WTC11 (cell line): Measurements from ENCODE around the gene ZNF521. TPM values are rescaled to one million over a fixed set of nuclear protein-coding genes. Genes with fewer than 3 reads are reported as not detected.

ENCODE experiments used
- ATAC-seq: fragments of 200-7000 bp; cut with Tn5 transposase; 2 replicates; pipeline ENCODE4 v1.10.0; 2021; ENCODE audit warnings: mild to moderate bottlenecking, moderate library complexity
- CTCF ChIA-PET: fragments of 300-600 bp; sonication (Branson Sonifier 250); formaldehyde crosslinking; loops from one replicate; lab custom pipeline; 2021; ENCODE audit warnings: antibody characterized with exemption; lab: Charles Lee
- POLR2A ChIA-PET: fragments of 350-600 bp; sonication (Branson Sonifier 250); formaldehyde crosslinking; loops from one replicate; lab custom pipeline; 2021; ENCODE audit warnings: antibody characterized with exemption; lab: Charles Lee
- DNase-seq: peaks from one replicate; pipeline ENCODE4 v3.0.0; 2021; ENCODE audit warnings: low spot score
- H3K27ac Mint-ChIP-seq: 2 replicates; pipeline ENCODE4 v1.8.0; 2021; ENCODE audit warnings: mixed read lengths
- H3K27me3 Mint-ChIP-seq: 2 replicates; pipeline ENCODE4 v1.8.0; 2021; ENCODE audit warnings: low read depth, mild to moderate bottlenecking, moderate library complexity, mixed read lengths
- H3K36me3 Mint-ChIP-seq: 2 replicates; pipeline ENCODE4 v1.8.0; 2021; ENCODE audit warnings: mixed read lengths
- H3K4me1 Mint-ChIP-seq: 2 replicates; pipeline ENCODE4 v1.8.0; 2022; ENCODE audit warnings: mixed read lengths
- H3K4me3 Mint-ChIP-seq: 2 replicates; pipeline ENCODE4 v1.8.0; 2021; ENCODE audit warnings: mild to moderate bottlenecking, moderate library complexity, mixed read lengths
- H3K9me3 Mint-ChIP-seq: 2 replicates; pipeline ENCODE4 v1.8.0; 2021; ENCODE audit warnings: mixed read lengths
- ATF1 ChIP-seq: sonication (generic); formaldehyde crosslinking; IDR thresholded peaks from 2 replicates; pipeline ENCODE4 v1.8.1; 2023; ENCODE audit warnings: mild to moderate bottlenecking, moderate library complexity, missing genetic modification reagents
- CREB1 ChIP-seq: sonication (generic); formaldehyde crosslinking; IDR thresholded peaks from 2 replicates; pipeline ENCODE4 v1.8.0; 2023; ENCODE audit warnings: mild to moderate bottlenecking, missing genetic modification reagents
- FOXP1 ChIP-seq: sonication (generic); formaldehyde crosslinking; IDR thresholded peaks from 2 replicates; pipeline ENCODE4 v1.8.0; 2022; ENCODE audit warnings: missing genetic modification reagents, mild to moderate bottlenecking, moderate library complexity, borderline replicate concordance
- GRHL2 ChIP-seq: fragments of 250-450 bp; sonication (Bioruptor Pico); IDR thresholded peaks from 2 replicates; pipeline ENCODE4 v1.8.0; 2022; ENCODE audit warnings: mild to moderate bottlenecking, moderate library complexity; ENCODE audit not compliant: insufficient replicate concordance, severe bottlenecking
- IRF2 ChIP-seq: sonication (generic); formaldehyde crosslinking; IDR thresholded peaks from 2 replicates; pipeline ENCODE4 v1.8.0; 2022; ENCODE audit warnings: low read depth, missing genetic modification reagents, borderline replicate concordance
- MYBL2 ChIP-seq: sonication (generic); formaldehyde crosslinking; IDR thresholded peaks from 2 replicates; pipeline ENCODE4 v1.8.1; 2023; ENCODE audit warnings: mild to moderate bottlenecking, moderate library complexity, missing genetic modification reagents
- NFATC4 ChIP-seq: fragments of 250-450 bp; sonication (Bioruptor Pico); IDR thresholded peaks from 2 replicates; pipeline ENCODE4 v1.9.0; 2021; ENCODE audit warnings: mild to moderate bottlenecking
- NFYB ChIP-seq: sonication (generic); formaldehyde crosslinking; conservative IDR thresholded peaks from 2 replicates; pipeline ENCODE4 v1.8.0; 2022; ENCODE audit warnings: low read depth, missing genetic modification reagents
- NR3C1 ChIP-seq: sonication (generic); formaldehyde crosslinking; conservative IDR thresholded peaks from 2 replicates; pipeline ENCODE4 v1.8.1; 2023; ENCODE audit warnings: low read depth, mild to moderate bottlenecking, missing genetic modification reagents
- RELA ChIP-seq: sonication (generic); formaldehyde crosslinking; IDR thresholded peaks from 2 replicates; pipeline ENCODE4 v1.8.1; 2022; ENCODE audit warnings: missing genetic modification reagents, mild to moderate bottlenecking, borderline replicate concordance
- SMAD4 ChIP-seq: sonication (generic); formaldehyde crosslinking; IDR thresholded peaks from 2 replicates; pipeline ENCODE4 v1.8.0; 2022; ENCODE audit warnings: mild to moderate bottlenecking, missing genetic modification reagents
- ZNF121 ChIP-seq: sonication (generic); formaldehyde crosslinking; IDR thresholded peaks from 2 replicates; pipeline ENCODE4 v1.8.0; 2023; ENCODE audit warnings: missing genetic modification reagents
- ZNF232 ChIP-seq: sonication (generic); formaldehyde crosslinking; IDR thresholded peaks from 2 replicates; pipeline ENCODE4 v1.8.0; 2022; ENCODE audit warnings: mild to moderate bottlenecking, missing genetic modification reagents
- ZNF317 ChIP-seq: sonication (generic); formaldehyde crosslinking; IDR thresholded peaks from 2 replicates; pipeline ENCODE4 v1.8.1; 2023; ENCODE audit warnings: low read depth, mild to moderate bottlenecking, moderate library complexity, missing genetic modification reagents, borderline replicate concordance
- ZNF671 ChIP-seq: fragments of 250-450 bp; sonication (Bioruptor Pico); IDR thresholded peaks from 2 replicates; pipeline ENCODE4 v1.8.0; 2021; ENCODE audit warnings: mild to moderate bottlenecking
- total RNA-seq: library from RNA; stranded (reverse); gene quantifications from 3 replicates; pipeline ENCODE4 v1.2.3, GENCODE V29; 2021
- TF ChIP-seq, protein P1 (sequence below): fragments of 250-450 bp; sonication (Bioruptor Pico); IDR thresholded peaks from 2 replicates; pipeline ENCODE4 v2.1.2; 2022; ENCODE audit warnings: mild to moderate bottlenecking, moderate library complexity
- TF ChIP-seq, protein P2 (sequence below): fragments of 200-600 bp; IDR thresholded peaks from 2 replicates; pipeline ENCODE4 v1.8.0; 2022; ENCODE audit warnings: antibody characterized with exemption
- TF ChIP-seq, protein P3 (sequence below): fragments of 250-450 bp; sonication (Bioruptor Pico); IDR thresholded peaks from 2 replicates; pipeline ENCODE4 v1.9.0; 2021; ENCODE audit warnings: moderate library complexity, mild to moderate bottlenecking, inconsistent platforms, borderline replicate concordance

The ZNF521 gene
- total RNA-seq, 1 experiment from 2014 or later, result 15.3 TPM

DNA sequence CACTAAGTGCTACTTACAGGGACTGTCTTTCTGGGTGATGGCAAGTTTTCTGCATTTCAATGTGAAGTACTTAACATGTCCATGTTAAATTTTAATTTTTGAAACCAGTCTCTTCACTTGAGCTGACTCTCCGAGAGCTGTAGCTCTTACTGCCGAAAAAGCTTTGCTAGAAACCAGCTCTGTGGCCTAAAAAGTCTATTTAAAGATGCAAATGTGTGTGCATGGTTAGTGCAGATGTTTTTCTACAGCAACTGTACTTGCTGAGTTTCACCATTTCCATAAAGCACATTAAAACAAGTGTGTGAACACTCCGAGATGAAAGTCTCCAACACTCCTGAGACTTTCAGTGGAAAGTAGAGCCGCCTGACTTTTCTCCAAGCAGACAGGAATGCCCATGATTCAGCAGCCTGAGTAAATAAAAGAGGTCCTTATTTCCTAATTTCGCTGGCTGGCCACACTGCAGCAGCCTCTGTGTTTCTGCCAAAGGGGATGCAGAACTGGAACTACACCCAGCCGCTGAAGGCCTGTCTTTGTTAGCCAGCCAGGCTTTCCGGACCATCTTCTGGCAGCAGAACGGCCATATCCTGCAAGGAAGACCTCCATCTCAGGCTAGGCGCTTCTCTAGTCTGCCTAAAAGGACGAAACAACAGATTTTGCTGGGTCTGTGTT is 121.2 kb downstream of the ZNF521 start (continued):
- no peak for TF ChIP-seq NFATC4 (CRISPR knock-in tag)
- no peak for TF ChIP-seq ZNF317 (CRISPR knock-in tag)
- no peak for TF ChIP-seq CREB1 (CRISPR knock-in tag)
- TF ChIP-seq, protein P1, sequence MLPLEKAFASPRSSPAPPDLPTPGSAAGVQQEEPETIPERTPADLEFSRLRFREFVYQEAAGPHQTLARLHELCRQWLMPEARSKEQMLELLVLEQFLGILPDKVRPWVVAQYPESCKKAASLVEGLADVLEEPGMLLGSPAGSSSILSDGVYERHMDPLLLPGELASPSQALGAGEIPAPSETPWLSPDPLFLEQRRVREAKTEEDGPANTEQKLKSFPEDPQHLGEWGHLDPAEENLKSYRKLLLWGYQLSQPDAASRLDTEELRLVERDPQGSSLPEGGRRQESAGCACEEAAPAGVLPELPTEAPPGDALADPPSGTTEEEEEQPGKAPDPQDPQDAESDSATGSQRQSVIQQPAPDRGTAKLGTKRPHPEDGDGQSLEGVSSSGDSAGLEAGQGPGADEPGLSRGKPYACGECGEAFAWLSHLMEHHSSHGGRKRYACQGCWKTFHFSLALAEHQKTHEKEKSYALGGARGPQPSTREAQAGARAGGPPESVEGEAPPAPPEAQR (CRISPR knock-in tag), result no peak
- TF ChIP-seq IRF2 (CRISPR knock-in tag), result no peak

DNA sequence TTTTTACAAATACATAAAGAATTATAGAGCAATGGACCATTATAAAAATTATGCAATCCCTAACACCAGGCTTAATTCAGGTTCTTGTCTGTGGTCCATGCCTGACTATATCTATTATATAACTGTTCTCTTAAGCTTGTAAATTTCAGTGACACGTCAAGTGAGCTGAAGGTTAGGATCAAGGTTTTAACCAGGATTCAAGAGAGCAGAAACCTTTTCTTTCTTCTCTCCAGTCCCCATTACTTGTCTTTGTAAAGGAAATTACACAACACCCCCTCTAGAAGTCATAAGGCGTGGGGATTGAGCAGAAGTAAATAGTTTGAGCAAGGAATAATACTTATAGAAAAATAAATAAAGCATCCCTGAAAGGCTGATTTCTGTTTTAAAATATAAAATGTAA is 122.0 kb downstream of the ZNF521 start:
- no peak for DNase-seq
- POLR2A ChIA-PET, result no interaction called here
- H3K27ac Mint-ChIP-seq, result no peak overlapping the region
- CTCF ChIA-PET, result no interaction called here
- H3K36me3 Mint-ChIP-seq, result peaks cover 17% of the 10 kb centered on the region
- TF ChIP-seq RELA (CRISPR knock-in tag), result no peak
- no peak for TF ChIP-seq ATF1 (CRISPR knock-in tag)
- TF ChIP-seq, protein P2, sequence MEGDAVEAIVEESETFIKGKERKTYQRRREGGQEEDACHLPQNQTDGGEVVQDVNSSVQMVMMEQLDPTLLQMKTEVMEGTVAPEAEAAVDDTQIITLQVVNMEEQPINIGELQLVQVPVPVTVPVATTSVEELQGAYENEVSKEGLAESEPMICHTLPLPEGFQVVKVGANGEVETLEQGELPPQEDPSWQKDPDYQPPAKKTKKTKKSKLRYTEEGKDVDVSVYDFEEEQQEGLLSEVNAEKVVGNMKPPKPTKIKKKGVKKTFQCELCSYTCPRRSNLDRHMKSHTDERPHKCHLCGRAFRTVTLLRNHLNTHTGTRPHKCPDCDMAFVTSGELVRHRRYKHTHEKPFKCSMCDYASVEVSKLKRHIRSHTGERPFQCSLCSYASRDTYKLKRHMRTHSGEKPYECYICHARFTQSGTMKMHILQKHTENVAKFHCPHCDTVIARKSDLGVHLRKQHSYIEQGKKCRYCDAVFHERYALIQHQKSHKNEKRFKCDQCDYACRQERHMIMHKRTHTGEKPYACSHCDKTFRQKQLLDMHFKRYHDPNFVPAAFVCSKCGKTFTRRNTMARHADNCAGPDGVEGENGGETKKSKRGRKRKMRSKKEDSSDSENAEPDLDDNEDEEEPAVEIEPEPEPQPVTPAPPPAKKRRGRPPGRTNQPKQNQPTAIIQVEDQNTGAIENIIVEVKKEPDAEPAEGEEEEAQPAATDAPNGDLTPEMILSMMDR, result no peak
- no peak for TF ChIP-seq ZNF232
- ATAC-seq, result no peak
- peaks cover 23% of the 10 kb centered on the region for H3K4me1 Mint-ChIP-seq
- H3K4me3 Mint-ChIP-seq, result no peak overlapping the region
- H3K9me3 Mint-ChIP-seq, result no peaks in the 10 kb centered on the region
- H3K27me3 Mint-ChIP-seq, result no peaks in the 10 kb centered on the region

DNA sequence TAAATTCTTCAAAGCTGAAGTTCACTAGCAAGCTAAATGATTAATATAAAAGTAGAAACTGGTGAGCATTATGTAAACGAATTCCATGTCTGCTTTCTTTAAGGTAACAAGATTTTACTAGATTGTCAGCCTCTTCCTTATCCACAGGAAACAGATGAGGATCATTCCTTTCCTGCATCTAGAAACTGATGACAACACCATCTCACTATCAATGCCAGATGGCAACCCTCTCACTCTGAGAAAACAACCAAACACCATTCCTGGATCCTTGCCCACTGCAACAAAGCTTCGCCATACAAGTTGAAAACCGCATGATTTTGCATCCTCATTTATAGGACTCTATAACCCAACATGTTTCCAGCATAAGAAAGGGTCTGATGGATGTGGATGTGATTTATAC is 122.9 kb downstream of the ZNF521 start:
- ATAC-seq (no peak), DNase-seq (no peak)
- Mint-ChIP-seq H3K4me3 (no peak overlapping the region), H3K9me3 (no peaks in the 10 kb centered on the region), H3K36me3 (peaks cover 17% of the 10 kb centered on the region), H3K4me1 (peaks cover 28% of the 10 kb centered on the region), H3K27me3 (no peaks in the 10 kb centered on the region), H3K27ac (no peak overlapping the region)
- TF ChIP-seq, protein P3, sequence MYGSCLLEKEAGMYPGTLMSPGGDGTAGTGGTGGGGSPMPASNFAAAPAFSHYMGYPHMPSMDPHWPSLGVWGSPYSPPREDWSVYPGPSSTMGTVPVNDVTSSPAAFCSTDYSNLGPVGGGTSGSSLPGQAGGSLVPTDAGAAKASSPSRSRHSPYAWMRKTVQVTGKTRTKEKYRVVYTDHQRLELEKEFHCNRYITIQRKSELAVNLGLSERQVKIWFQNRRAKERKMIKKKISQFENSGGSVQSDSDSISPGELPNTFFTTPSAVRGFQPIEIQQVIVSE, result 0 out of 2 replicates have a peak, but pooled peaks have one; percentile 47
- TF ChIP-seq NFYB (CRISPR knock-in tag) (no peak), ZNF671 (no peak), ZNF121 (CRISPR knock-in tag) (no peak), SMAD4 (CRISPR knock-in tag) (no peak)
- ChIA-PET POLR2A (no interaction called here), CTCF (no interaction called here)

DNA sequence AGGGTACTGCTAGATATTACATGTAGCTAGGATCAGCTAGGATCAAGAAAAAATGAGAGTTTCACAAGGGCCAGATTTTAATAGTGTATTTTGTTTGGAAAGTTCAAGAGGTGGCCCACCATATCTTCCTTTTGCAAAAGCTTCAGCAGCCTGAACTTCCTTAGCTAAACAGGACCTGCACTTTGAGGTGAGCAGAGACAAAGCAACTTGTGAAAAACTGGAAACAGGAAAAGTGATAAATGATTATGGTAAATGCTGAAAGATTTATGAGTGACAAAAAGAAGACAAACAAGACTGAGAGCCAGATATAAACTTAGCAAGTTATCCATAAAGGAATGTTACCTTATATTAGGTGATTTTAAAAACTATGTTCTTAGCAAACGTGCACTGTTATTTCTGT is 123.6 kb downstream of the ZNF521 start:
- ATAC-seq (no peak), DNase-seq (no peak)
- H3K9me3 Mint-ChIP-seq, result no peaks in the 10 kb centered on the region
- no peak overlapping the region for H3K4me3 Mint-ChIP-seq
- CTCF ChIA-PET, result no interaction called here
- POLR2A ChIA-PET, result no interaction called here
- H3K27me3 Mint-ChIP-seq, result no peaks in the 10 kb centered on the region
- TF ChIP-seq MYBL2, result no peak
- TF ChIP-seq ZNF121 (CRISPR knock-in tag), result no peak
- no peak for TF ChIP-seq GRHL2 (CRISPR knock-in tag)
- TF ChIP-seq, protein P1 (CRISPR knock-in tag), result no peak
- no peak for TF ChIP-seq FOXP1 (CRISPR knock-in tag)
- TF ChIP-seq NR3C1 (CRISPR knock-in tag), result no peak
- H3K36me3 Mint-ChIP-seq, result peaks cover 17% of the 10 kb centered on the region
- H3K4me1 Mint-ChIP-seq, result peaks cover 30% of the 10 kb centered on the region
- peak overlapping the region; percentile 22; the same call in 1 of the 2 replicates for H3K27ac Mint-ChIP-seq
